ENCODE results near the gene AIM2.
"Not testable (repeated sequence)": the region's sequence is repeated elsewhere in the genome, so short reads cannot be mapped to it uniquely, and the experiment has no call there.

- not testable (repeated sequence) for TF ChIP-seq EZH2phosphoT487 (IDR thresholded peaks at IDR 0.05; ENCODE audit: low read depth); CTCF (IDR thresholded peaks at IDR 0.05; ENCODE audit: low read depth, low read length)
Measured at GRCh38 chr1:159046486-159046885, 30.1 kb downstream of the AIM2 start.

Measured in OCI-LY3 (cell line).